Measurements from ENCODE around the gene AMBRA1.
A peak's percentile ranks its signal among the peaks of the same experiment; 100 is the strongest.

The AMBRA1 gene

DNA sequence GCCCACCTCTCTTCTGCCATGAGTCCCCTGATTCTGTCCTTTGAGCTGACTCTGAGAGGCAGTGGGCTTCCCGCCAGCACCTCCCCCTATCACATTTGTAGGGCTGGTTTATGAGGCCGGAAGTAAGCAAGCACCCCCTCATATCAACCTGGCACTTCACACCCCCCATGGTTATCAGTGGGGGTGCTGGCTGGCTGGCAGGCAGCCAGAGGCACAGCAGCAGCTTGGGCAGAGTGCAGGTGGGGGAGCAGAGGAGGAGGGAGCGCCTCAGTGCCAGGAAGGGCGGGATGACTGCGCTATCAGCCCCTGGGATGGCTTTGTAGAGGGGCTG is 179.4 kb downstream of the AMBRA1 start:
- H3K27me3 ChIP-seq (ENCODE audit: control insufficient read depth, insufficient read depth, low read length) = no peaks in the 10 kb centered on the region
- TF ChIP-seq, protein P1, sequence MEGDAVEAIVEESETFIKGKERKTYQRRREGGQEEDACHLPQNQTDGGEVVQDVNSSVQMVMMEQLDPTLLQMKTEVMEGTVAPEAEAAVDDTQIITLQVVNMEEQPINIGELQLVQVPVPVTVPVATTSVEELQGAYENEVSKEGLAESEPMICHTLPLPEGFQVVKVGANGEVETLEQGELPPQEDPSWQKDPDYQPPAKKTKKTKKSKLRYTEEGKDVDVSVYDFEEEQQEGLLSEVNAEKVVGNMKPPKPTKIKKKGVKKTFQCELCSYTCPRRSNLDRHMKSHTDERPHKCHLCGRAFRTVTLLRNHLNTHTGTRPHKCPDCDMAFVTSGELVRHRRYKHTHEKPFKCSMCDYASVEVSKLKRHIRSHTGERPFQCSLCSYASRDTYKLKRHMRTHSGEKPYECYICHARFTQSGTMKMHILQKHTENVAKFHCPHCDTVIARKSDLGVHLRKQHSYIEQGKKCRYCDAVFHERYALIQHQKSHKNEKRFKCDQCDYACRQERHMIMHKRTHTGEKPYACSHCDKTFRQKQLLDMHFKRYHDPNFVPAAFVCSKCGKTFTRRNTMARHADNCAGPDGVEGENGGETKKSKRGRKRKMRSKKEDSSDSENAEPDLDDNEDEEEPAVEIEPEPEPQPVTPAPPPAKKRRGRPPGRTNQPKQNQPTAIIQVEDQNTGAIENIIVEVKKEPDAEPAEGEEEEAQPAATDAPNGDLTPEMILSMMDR (IDR thresholded peaks at IDR 0.05) = no peak
- peak overlapping the region; percentile 95 for H3K27ac ChIP-seq
- peaks cover 31% of the 10 kb centered on the region for H3K4me1 ChIP-seq
- no peaks in the 10 kb centered on the region for H3K79me2 ChIP-seq
- no peak overlapping the region for H3K4me3 ChIP-seq (ENCODE audit: low read depth, low read length)
- no peak overlapping the region for H3K4me2 ChIP-seq (ENCODE audit: low read length)
- no peak overlapping the region for H3K9ac ChIP-seq
- H3K9me3 ChIP-seq (ENCODE audit: control insufficient read depth, low read length) = no peaks in the 10 kb centered on the region
- no peaks in the 10 kb centered on the region for H3K36me3 ChIP-seq (ENCODE audit: control insufficient read depth, insufficient read depth, low read length)
- no peak overlapping the region for H2AFZ ChIP-seq

DNA sequence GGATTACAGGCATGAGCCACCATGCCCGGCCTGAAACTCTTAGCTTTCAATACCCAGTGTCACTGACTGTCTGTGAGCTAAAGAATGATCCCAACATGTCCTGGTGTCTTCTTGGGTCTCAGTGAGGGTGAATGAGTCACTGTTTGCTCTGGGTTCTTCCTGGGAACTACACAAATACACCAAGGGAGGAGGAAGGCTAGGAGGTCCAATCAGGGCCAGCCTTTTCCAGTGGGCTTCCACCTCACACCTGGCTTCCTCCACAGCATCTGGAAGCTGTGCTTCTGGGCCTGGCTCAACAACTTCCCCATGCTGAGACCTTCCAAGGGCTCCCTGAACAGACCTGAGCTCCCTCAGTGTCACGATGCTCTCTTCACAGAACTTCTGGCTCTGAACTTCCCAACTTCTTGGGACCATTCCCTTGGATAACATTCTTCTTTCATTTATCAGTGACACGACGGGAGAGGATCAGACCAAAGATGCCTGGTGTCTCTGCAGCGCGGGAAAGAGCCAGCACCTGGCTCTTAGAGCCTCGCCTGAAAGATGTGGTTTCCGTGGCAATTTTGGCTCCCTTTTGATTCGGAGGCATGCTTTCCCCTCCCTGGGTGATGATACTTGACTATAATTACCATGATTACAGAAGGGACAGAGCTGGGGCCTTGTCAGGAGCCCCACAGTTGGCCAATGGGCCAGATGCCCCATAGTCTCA is 179.9 kb downstream of the AMBRA1 start:
- Histone ChIP-seq H3K9ac (no peak overlapping the region), H3K27me3 (ENCODE audit: control insufficient read depth, insufficient read depth, low read length) (no peaks in the 10 kb centered on the region), H3K4me2 (ENCODE audit: low read length) (no peak overlapping the region), H3K36me3 (ENCODE audit: control insufficient read depth, insufficient read depth, low read length) (no peaks in the 10 kb centered on the region), H3K9me3 (ENCODE audit: control insufficient read depth, low read length) (no peaks in the 10 kb centered on the region), H3K27ac (peak overlapping the region; percentile 95), H3K79me2 (no peaks in the 10 kb centered on the region), H2AFZ (no peak overlapping the region), H3K4me3 (ENCODE audit: low read depth, low read length) (no peak overlapping the region), H3K4me1 (peaks cover 31% of the 10 kb centered on the region)
- TF ChIP-seq, protein P1 (IDR thresholded peaks at IDR 0.05) = no peak

DNA sequence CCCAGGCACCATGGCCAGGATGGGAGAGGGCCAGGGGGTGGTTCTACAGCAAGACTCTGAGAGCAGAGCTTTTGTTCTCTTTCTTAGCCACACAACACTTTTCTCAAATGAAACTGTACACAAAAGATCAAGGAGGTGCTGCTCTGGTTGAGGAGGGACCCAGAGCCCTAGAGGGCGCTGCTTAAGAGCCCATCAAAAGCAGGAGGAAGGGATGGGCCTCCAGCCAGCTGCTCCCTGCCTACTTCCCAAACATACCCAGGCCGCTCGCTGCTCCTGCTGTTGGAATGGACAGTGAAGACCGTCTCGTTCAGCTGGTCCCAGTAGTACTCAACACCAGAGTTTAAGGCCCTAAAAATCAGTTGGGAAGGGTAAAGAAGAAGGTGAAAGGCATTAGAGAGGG is 183.8 kb downstream of the AMBRA1 start:
- Histone ChIP-seq H3K4me1 (peaks cover 12% of the 10 kb centered on the region), H3K36me3 (ENCODE audit: control insufficient read depth, insufficient read depth, low read length) (no peaks in the 10 kb centered on the region), H3K9me3 (ENCODE audit: control insufficient read depth, low read length) (no peaks in the 10 kb centered on the region), H3K79me2 (no peaks in the 10 kb centered on the region), H3K4me2 (ENCODE audit: low read length) (no peak overlapping the region), H3K4me3 (ENCODE audit: low read depth, low read length) (no peak overlapping the region), H3K27me3 (ENCODE audit: control insufficient read depth, insufficient read depth, low read length) (no peaks in the 10 kb centered on the region), H3K9ac (no peak overlapping the region), H2AFZ (peak overlapping the region; percentile 24), H3K27ac (peak overlapping the region; percentile 68)
- TF ChIP-seq, protein P1 (IDR thresholded peaks at IDR 0.05) = peak; percentile 58

DNA sequence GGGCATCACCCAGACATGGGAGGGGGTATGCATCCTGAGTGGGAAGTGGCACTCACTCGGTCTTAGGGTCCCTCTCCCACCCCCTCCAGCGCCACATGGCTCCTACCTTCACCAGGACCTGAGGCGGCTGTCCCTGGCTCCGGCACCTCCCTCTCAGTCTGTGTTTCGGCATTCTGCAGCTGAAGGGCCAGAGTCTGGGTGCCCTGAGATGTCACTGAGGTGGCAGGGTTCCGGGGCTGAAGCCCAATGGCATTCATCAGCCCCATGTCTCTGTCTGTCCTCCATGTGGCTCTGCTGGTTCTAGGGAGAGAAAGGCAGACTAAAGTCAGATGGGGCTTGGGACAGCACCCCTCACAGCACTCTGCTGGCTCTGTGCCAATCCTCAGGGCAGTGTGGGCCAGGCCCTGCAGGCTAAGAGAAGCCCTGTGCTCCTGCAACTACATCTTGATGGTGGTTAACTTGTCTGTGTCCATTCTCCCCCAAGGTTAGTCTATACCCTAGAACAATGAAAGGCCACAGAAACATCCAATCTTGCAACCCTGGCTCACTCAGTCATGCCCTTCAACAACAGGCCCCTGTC is 185.3 kb downstream of the AMBRA1 start:
- no peak overlapping the region for H3K9ac ChIP-seq
- TF ChIP-seq, protein P1 (IDR thresholded peaks at IDR 0.05) = no peak
- no peaks in the 10 kb centered on the region for H3K27me3 ChIP-seq (ENCODE audit: control insufficient read depth, insufficient read depth, low read length)
- no peak overlapping the region for H2AFZ ChIP-seq
- no peak overlapping the region for H3K4me3 ChIP-seq (ENCODE audit: low read depth, low read length)
- no peaks in the 10 kb centered on the region for H3K9me3 ChIP-seq (ENCODE audit: control insufficient read depth, low read length)
- H3K36me3 ChIP-seq (ENCODE audit: control insufficient read depth, insufficient read depth, low read length) = no peaks in the 10 kb centered on the region
- no peaks in the 10 kb centered on the region for H3K79me2 ChIP-seq
- no peak overlapping the region for H3K4me2 ChIP-seq (ENCODE audit: low read length)
- H3K27ac ChIP-seq = no peak overlapping the region
- peaks cover 8% of the 10 kb centered on the region for H3K4me1 ChIP-seq

DNA sequence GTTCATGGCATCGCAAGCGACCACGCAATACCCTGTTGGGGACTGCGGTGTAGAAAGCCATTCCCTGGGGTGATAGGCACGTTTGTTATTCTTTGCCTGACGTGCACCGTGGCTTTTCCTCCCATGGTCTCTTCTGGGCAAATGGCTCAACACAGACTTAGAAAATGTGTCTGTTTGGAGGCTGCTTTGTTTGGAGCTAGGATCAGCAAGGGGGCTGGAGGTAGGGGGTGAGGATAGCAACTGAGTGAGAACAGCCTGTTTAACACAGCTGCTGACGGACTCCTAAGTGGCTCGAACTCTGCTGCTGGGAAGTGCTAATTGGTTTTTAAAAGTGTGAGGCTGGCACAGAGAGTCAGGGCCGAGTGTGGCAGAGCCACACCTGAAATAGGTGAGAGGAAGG is 186.2 kb downstream of the AMBRA1 start:
- no peaks in the 10 kb centered on the region for H3K27me3 ChIP-seq (ENCODE audit: control insufficient read depth, insufficient read depth, low read length)
- no peak overlapping the region for H3K9ac ChIP-seq
- TF ChIP-seq, protein P1 (IDR thresholded peaks at IDR 0.05) = no peak
- H3K4me1 ChIP-seq = peaks cover 12% of the 10 kb centered on the region
- no peak overlapping the region for H3K27ac ChIP-seq
- no peak overlapping the region for H3K4me2 ChIP-seq (ENCODE audit: low read length)
- H3K79me2 ChIP-seq = no peaks in the 10 kb centered on the region
- no peaks in the 10 kb centered on the region for H3K9me3 ChIP-seq (ENCODE audit: control insufficient read depth, low read length)
- H3K36me3 ChIP-seq (ENCODE audit: control insufficient read depth, insufficient read depth, low read length) = no peaks in the 10 kb centered on the region
- no peak overlapping the region for H3K4me3 ChIP-seq (ENCODE audit: low read depth, low read length)
- no peak overlapping the region for H2AFZ ChIP-seq
